Keratinocyte (primary cell): ENCODE measurements around the gene AQP9. TPM values are rescaled to one million over a fixed set of nuclear protein-coding genes. Genes with fewer than 3 reads are reported as not detected.

ENCODE experiments used
- DNase-seq: peaks from one replicate; pipeline ENCODE4 v3.0.0-alpha.2; 2011; ENCODE audit warnings: low read depth, missing footprints, low spot score
- FAIRE-seq: peaks from 2 replicates; lab custom pipeline; 2011; peaks lifted over from hg19 to GRCh38; lab: Jason Lieb, UNC
- H2AFZ ChIP-seq: 2 replicates; pipeline ENCODE4 v1.6.0; 2012; ENCODE audit warnings: low read length, control low read depth, inconsistent platforms; ENCODE audit not compliant: control insufficient read depth
- H3K27ac ChIP-seq: 2 replicates; pipeline ENCODE4 v1.5.1; 2011; ENCODE audit warnings: low read length; ENCODE audit not compliant: control insufficient read depth, insufficient read depth
- H3K27me3 ChIP-seq: 3 replicates; pipeline ENCODE4 v1.6.0; 2011; ENCODE audit warnings: low read length; ENCODE audit not compliant: control insufficient read depth, insufficient read depth; ENCODE audit errors: extremely low read depth
- H3K36me3 ChIP-seq, 2 experiments: 2 replicates in 1 of 2; 3 replicates in 1 of 2; pipeline ENCODE4 v1.5.1; 2011; ENCODE audit warnings: low read length in 2 of 2, mild to moderate bottlenecking in 1 of 2; ENCODE audit not compliant: control insufficient read depth in 2 of 2, insufficient read depth in 2 of 2; ENCODE audit errors: extremely low read depth in 1 of 2
- H3K4me1 ChIP-seq: 3 replicates; pipeline ENCODE4 v1.5.1; 2011; ENCODE audit warnings: low read length; ENCODE audit not compliant: control insufficient read depth, insufficient read depth; ENCODE audit errors: extremely low read depth
- H3K4me2 ChIP-seq: 3 replicates; pipeline ENCODE4 v1.6.0; 2011; ENCODE audit warnings: low read depth, low read length; ENCODE audit not compliant: control insufficient read depth, insufficient read depth; ENCODE audit errors: extremely low read depth
- H3K4me3 ChIP-seq, 3 experiments: fragments of 200-600 bp in 1 of 3; sonication (generic) in 1 of 3; 2 replicates in 2 of 3; 3 replicates in 1 of 3; pipeline ENCODE4 v1.5.1; 2011 to 2016; ENCODE audit warnings: low read length in 3 of 3, mild to moderate bottlenecking in 3 of 3, control low read depth in 2 of 3, inconsistent platforms in 1 of 3, low read depth in 1 of 3, mixed read lengths in 1 of 3, mixed run types in 1 of 3, moderate library complexity in 1 of 3; ENCODE audit not compliant: control insufficient read depth in 2 of 3, insufficient read depth in 2 of 3; ENCODE audit errors: extremely low read depth in 1 of 3
- H3K79me2 ChIP-seq: 2 replicates; pipeline ENCODE4 v1.6.0; 2012; ENCODE audit warnings: low read length; ENCODE audit not compliant: control insufficient read depth, insufficient read depth
- H3K9ac ChIP-seq: 3 replicates; pipeline ENCODE4 v1.6.0; 2011; ENCODE audit warnings: low read length; ENCODE audit not compliant: control insufficient read depth, insufficient read depth; ENCODE audit errors: extremely low read depth
- H3K9me1 ChIP-seq: 3 replicates; pipeline ENCODE4 v1.6.0; 2011; ENCODE audit warnings: low read length; ENCODE audit not compliant: control insufficient read depth, insufficient read depth; ENCODE audit errors: extremely low read depth
- H3K9me3 ChIP-seq: 2 replicates; pipeline ENCODE4 v1.5.1; 2012; ENCODE audit warnings: low read depth, low read length; ENCODE audit not compliant: control insufficient read depth
- H4K20me1 ChIP-seq: 3 replicates; pipeline ENCODE4 v1.6.0; 2011; ENCODE audit warnings: low read length; ENCODE audit not compliant: control insufficient read depth, insufficient read depth; ENCODE audit errors: extremely low read depth
- EZH2 ChIP-seq: IDR thresholded peaks from one replicate; pipeline ENCODE4 v1.6.1; 2012; ENCODE audit warnings: inconsistent platforms, mild to moderate bottlenecking, low read length, moderate library complexity
- dilution Hi-C: fragments of 300-500 bp; cut with MboI; formaldehyde crosslinking; loops from one replicate; pipeline ENCODE4 v1.7.0; 2020; ENCODE audit warnings: low sequenced_read_pairs; ENCODE audit not compliant: extremely low pct_ligation_motif_present
- polyA plus RNA-seq, 5 experiments: library from polyadenylated mRNA; depleted of rRNA in 3 of 5; stranded (reverse) in 3 of 5; stranded (forward) in 1 of 5; unstranded in 1 of 5; fragments of >200 nt; gene quantifications; 1 replicate in 1 of 5; 2 replicates in 3 of 5; 3 replicates in 1 of 5; pipeline versions ENCODE4 v1.2.1 to v1.2.3, GENCODE V29; 2011 to 2012; ENCODE audit warnings: missing spikeins in 2 of 5, low read depth in 1 of 5, low replicate concordance in 1 of 5
- TF ChIP-seq, protein P1 (sequence below), 3 experiments: IDR thresholded peaks in 1 of 3; conservative IDR thresholded peaks in 1 of 3; optimal IDR thresholded peaks in 1 of 3; 2 replicates in 2 of 3; 3 replicates in 1 of 3; pipeline versions ENCODE3 to v1.5.1; 2011; ENCODE audit warnings: low read length in 3 of 3, mild to moderate bottlenecking in 3 of 3, moderate library complexity in 2 of 3, control low read depth in 1 of 3, inconsistent platforms in 1 of 3; ENCODE audit not compliant: insufficient read depth in 2 of 3; ENCODE audit errors: extremely low read depth in 1 of 3

Gene AQP9
- polyA plus RNA-seq, 1 donor (not counting 4 experiments of a cell fraction or from before 2014, with no cell fraction given), result 2.6 TPM

DNA sequence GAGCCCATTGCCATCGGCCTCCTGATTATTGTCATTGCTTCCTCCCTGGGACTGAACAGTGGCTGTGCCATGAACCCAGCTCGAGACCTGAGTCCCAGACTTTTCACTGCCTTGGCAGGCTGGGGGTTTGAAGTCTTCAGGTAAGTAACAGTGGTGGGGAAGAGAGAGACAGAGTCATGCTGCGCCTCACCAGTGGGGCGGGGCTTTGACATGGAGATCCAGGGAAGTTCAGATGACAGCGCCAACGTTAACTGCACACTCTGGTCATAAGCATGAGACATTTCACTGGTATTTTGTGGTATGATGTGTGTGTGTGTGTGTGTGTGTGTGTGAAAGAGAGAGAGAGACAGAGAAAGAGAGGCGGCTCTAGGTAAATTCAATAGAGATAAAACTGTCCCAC, 41.0 kb downstream of the AQP9 start:
- H3K36me3 ChIP-seq, result no peaks in the 10 kb centered on the region
- H4K20me1 ChIP-seq, result no peaks in the 10 kb centered on the region
- H3K4me2 ChIP-seq, result peak overlapping the region; percentile 67
- peak overlapping the region; percentile 87 for H3K27ac ChIP-seq
- no peaks in the 10 kb centered on the region for H3K27me3 ChIP-seq
- peak overlapping the region; percentile 51 for H3K9ac ChIP-seq
- dilution Hi-C loops, result no loop called here
- no peak for FAIRE-seq
- no peaks in the 10 kb centered on the region for H3K9me1 ChIP-seq
- peak overlapping the region; percentile 61 for H2AFZ ChIP-seq
- no peak overlapping the region for H3K4me3 ChIP-seq
- no peaks in the 10 kb centered on the region for H3K9me3 ChIP-seq
- H3K79me2 ChIP-seq, result no peaks in the 10 kb centered on the region
- DNase-seq, result peak; percentile 83
- peaks cover 20% of the 10 kb centered on the region for H3K4me1 ChIP-seq
- TF ChIP-seq, protein P1, sequence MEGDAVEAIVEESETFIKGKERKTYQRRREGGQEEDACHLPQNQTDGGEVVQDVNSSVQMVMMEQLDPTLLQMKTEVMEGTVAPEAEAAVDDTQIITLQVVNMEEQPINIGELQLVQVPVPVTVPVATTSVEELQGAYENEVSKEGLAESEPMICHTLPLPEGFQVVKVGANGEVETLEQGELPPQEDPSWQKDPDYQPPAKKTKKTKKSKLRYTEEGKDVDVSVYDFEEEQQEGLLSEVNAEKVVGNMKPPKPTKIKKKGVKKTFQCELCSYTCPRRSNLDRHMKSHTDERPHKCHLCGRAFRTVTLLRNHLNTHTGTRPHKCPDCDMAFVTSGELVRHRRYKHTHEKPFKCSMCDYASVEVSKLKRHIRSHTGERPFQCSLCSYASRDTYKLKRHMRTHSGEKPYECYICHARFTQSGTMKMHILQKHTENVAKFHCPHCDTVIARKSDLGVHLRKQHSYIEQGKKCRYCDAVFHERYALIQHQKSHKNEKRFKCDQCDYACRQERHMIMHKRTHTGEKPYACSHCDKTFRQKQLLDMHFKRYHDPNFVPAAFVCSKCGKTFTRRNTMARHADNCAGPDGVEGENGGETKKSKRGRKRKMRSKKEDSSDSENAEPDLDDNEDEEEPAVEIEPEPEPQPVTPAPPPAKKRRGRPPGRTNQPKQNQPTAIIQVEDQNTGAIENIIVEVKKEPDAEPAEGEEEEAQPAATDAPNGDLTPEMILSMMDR (optimal IDR thresholded peaks at IDR 0.05 in 1 of 3, IDR thresholded peaks at IDR 0.05 in 1 of 3, conservative IDR thresholded peaks at IDR 0.05 in 1 of 3; ENCODE audit: extremely low read depth in 1 of 3, insufficient read depth in 2 of 3, low read length in 3 of 3), result no peak
- TF ChIP-seq EZH2, result no peak

DNA sequence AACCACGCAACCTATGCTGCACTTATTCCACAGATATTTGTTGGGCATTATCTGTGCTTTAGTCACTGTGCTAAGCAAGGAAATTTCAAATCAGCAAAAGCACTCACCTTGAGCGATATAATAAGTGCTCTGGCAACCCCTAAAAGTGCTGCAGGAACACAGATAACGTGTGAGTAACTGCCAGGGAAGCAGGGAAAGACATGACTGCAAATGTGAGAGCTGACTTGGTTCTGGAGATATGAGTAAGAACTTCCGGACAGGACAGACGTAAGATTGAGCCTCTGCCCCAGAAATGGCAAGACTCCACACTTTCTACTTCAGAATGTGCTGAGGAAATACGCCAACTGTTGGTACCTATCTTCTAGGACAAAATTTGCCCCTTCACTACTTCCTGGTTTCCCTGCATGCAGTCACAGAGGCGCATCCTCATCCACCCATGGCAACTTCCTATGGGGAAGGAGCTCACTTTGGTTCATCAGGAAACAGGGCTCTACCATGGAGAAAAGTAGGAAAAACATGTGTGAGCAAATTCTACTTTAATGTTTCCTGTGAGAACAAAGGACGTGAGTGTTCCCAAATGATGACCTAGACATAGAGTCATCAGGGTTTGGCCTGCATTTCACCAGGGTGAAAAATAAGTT, 41.7 kb downstream of the AQP9 start:
- Histone ChIP-seq H3K27me3 (no peaks in the 10 kb centered on the region), H3K9ac (peak overlapping the region; percentile 51), H3K9me3 (no peaks in the 10 kb centered on the region), H3K36me3 (no peaks in the 10 kb centered on the region), H4K20me1 (no peaks in the 10 kb centered on the region), H2AFZ (peak overlapping the region; percentile 89), H3K79me2 (no peaks in the 10 kb centered on the region), H3K4me2 (peak overlapping the region; percentile 67), H3K4me3 (no peak overlapping the region), H3K9me1 (no peaks in the 10 kb centered on the region), H3K4me1 (peaks cover 20% of the 10 kb centered on the region), H3K27ac (peak overlapping the region; percentile 87)
- dilution Hi-C loops, result no loop called here
- DNase-seq, result peak; percentile 88
- no peak for TF ChIP-seq EZH2
- TF ChIP-seq, protein P1 (optimal IDR thresholded peaks at IDR 0.05 in 1 of 3, IDR thresholded peaks at IDR 0.05 in 1 of 3, conservative IDR thresholded peaks at IDR 0.05 in 1 of 3; ENCODE audit: extremely low read depth in 1 of 3, insufficient read depth in 2 of 3, low read length in 3 of 3), result no peak
- FAIRE-seq, result peak; percentile 81
